Endodermal cell (in vitro differentiated cells): ENCODE data around the gene TGFBR3. TPM values are rescaled to one million over a fixed set of nuclear protein-coding genes. Genes with fewer than 3 reads are reported as not detected.

Experiments
- DNase-seq: peaks from one replicate; pipeline ENCODE4 v3.0.0-alpha.2; 2017
- H3K27ac ChIP-seq: 2 replicates; pipeline ENCODE4 v1.5.1; 2013; ENCODE audit warnings: mild to moderate bottlenecking, low read depth, low read length, moderate library complexity
- H3K27me3 ChIP-seq: 2 replicates; pipeline ENCODE4 v1.6.1; 2013; ENCODE audit warnings: mild to moderate bottlenecking, low read length, moderate library complexity; ENCODE audit not compliant: insufficient read depth, control insufficient read depth, poor library complexity, severe bottlenecking
- H3K36me3 ChIP-seq: 2 replicates; pipeline ENCODE4 v1.7.0; 2013; ENCODE audit warnings: mild to moderate bottlenecking, low read length, moderate library complexity; ENCODE audit not compliant: control insufficient read depth, insufficient read depth
- H3K4me1 ChIP-seq: one replicate; pipeline ENCODE4 v1.7.0; 2013; ENCODE audit warnings: low read length; ENCODE audit not compliant: control insufficient read depth, insufficient read depth
- H3K4me3 ChIP-seq: 2 replicates; pipeline ENCODE4 v1.5.1; 2013; ENCODE audit warnings: mild to moderate bottlenecking, low read length, moderate library complexity
- H3K9ac ChIP-seq: 2 replicates; pipeline ENCODE4 v1.6.1; 2013; ENCODE audit warnings: mild to moderate bottlenecking, low read length, moderate library complexity; ENCODE audit not compliant: poor library complexity, severe bottlenecking; ENCODE audit errors: extremely low read depth
- H3K9me3 ChIP-seq: 2 replicates; pipeline ENCODE4 v1.6.1; 2013; ENCODE audit warnings: mild to moderate bottlenecking, low read length, moderate library complexity; ENCODE audit not compliant: control insufficient read depth
- H3K27ac Mint-ChIP-seq: 2 replicates; pipeline ENCODE4 v1.8.0; 2020; ENCODE audit warnings: mixed read lengths
- H3K27me3 Mint-ChIP-seq: 2 replicates; pipeline ENCODE4 v1.8.0; 2021; ENCODE audit warnings: mild to moderate bottlenecking, mixed read lengths; ENCODE audit not compliant: insufficient read depth
- H3K36me3 Mint-ChIP-seq: 2 replicates; pipeline ENCODE4 v1.8.0; 2020; ENCODE audit warnings: low read depth, mixed read lengths
- H3K4me1 Mint-ChIP-seq: 2 replicates; pipeline ENCODE4 v1.8.0; 2020; ENCODE audit warnings: mixed read lengths
- H3K4me3 Mint-ChIP-seq: 2 replicates; pipeline ENCODE4 v1.8.0; 2020; ENCODE audit warnings: mild to moderate bottlenecking, moderate library complexity, mixed read lengths
- H3K9me3 Mint-ChIP-seq: 2 replicates; pipeline ENCODE4 v1.8.0; 2020; ENCODE audit warnings: mild to moderate bottlenecking, mixed read lengths
- CTCF ChIP-seq: fragments of 200-600 bp; sonication (generic); conservative IDR thresholded peaks from 2 replicates; pipeline ENCODE4 v1.5.0; 2021; ENCODE audit warnings: antibody characterized with exemption, mild to moderate bottlenecking
- WGBS, 2 experiments: methylation state at CpG; one replicate each; pipeline versions ENCODE4 v1.1.5 to v1.1.7; 2013; ENCODE audit warnings: missing lambda C conversion rate in 2 of 2, mixed read lengths in 1 of 2; ENCODE audit not compliant: insufficient coverage in 1 of 2, insufficient read length in 1 of 2; 5-methylcytosine and 5-hydroxymethylcytosine counted together
- total RNA-seq, 2 donors: library from RNA; stranded (reverse); fragmentation: NEBNext Ultra II Directional in 1 of 2; extraction: Animal tissue kit (Norgen Biotek cat#: 25700) in 1 of 2; gene quantifications; 2 replicates in 1 of 2; 3 replicates in 1 of 2; pipeline ENCODE4 v1.2.1, GENCODE V29; 2021

The TGFBR3 gene
- total RNA-seq, 2 donors from 2014 or later = 8.1 to 8.5 TPM

DNA sequence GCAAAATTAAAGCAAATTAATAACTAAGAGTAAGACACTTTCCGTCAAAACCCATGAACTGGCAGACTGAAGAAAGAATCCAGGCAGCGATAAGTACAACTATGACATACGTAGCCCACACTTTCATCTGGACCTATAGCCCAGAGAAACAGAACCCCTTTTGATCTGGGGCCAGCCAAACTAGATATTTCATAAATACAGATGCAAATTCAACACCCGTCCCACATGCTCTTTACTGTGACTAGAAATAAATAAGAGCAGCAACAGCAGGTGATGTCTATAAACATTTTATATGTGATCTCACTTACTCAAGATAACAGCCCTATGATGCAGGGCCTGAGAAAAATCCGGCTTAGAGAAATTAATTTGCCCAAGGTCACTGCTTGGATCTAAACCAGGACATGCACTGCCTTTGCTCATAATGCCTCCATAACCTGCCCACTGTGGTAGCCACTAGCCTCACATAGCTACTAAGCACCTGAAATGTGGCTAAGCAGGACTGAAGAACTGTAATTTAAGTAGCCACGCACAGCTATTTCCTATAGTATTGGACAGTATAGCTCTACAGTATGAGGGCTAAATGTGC, 130.2 kb downstream of the TGFBR3 start:
- Mint-ChIP-seq H3K27ac (no peak overlapping the region), H3K9me3 (no peaks in the 10 kb centered on the region), H3K36me3 (no peaks in the 10 kb centered on the region), H3K27me3 (no peaks in the 10 kb centered on the region), H3K4me3 (no peak overlapping the region), H3K4me1 (peaks cover 2% of the 10 kb centered on the region)
- Histone ChIP-seq H3K27ac (no peak overlapping the region), H3K9me3 (no peaks in the 10 kb centered on the region), H3K9ac (no peak overlapping the region), H3K4me3 (no peak overlapping the region), H3K4me1 (peaks cover under 1% of the 10 kb centered on the region), H3K27me3 (no peaks in the 10 kb centered on the region), H3K36me3 (no peaks in the 10 kb centered on the region)
- DNase-seq = no peak
- 85 to 90% methylated on average over 4 to 6 of the region's 6 CpGs for WGBS, 2 experiments
- no peak for TF ChIP-seq CTCF

DNA sequence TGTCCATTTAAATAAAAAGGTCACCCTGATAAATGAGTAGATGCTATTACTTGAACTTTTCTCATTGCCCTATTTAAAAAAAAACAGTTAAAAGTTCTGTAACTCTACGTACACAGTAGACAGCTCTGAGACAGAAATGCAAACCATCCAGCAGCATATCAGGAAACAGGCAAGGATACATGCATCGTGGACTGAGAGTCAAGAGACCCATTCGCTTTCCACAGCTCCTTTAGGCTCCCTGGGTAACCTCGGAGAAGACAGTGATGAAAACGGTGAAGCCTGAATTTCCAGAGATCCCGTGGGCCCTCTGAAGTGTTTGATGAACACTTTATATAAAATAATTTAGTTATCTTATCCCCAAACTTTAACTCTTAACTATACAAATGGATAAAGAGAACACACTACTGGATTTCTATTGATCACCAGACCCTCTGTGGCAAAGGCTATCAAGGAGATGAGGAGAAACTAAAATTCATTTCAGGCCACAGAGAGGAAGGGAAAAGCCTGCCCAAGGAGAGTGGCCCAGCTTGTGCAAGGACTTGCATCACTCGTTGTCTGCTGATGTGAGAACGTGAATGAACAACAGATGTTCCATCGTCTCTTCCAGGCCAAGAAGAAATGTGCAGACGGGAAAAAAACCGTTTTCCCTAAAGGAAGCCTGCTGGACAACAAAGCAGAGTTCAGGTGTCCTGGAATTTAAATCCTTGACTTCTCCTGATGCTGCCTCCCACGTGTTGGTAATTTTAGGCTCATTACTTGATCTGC, 131.0 kb downstream of the TGFBR3 start:
- DNase-seq = no peak
- Histone ChIP-seq H3K9me3 (no peaks in the 10 kb centered on the region), H3K27ac (no peak overlapping the region), H3K27me3 (no peaks in the 10 kb centered on the region), H3K4me3 (no peak overlapping the region), H3K36me3 (no peaks in the 10 kb centered on the region), H3K4me1 (no peaks in the 10 kb centered on the region), H3K9ac (no peak overlapping the region)
- no peaks in the 10 kb centered on the region for H3K9me3 Mint-ChIP-seq
- H3K4me3 Mint-ChIP-seq = no peak overlapping the region
- WGBS, 2 experiments = 94 to 98% methylated on average over 10 to 12 of the region's 12 CpGs
- no peaks in the 10 kb centered on the region for H3K36me3 Mint-ChIP-seq
- no peaks in the 10 kb centered on the region for H3K4me1 Mint-ChIP-seq
- no peak for TF ChIP-seq CTCF
- no peak overlapping the region for H3K27ac Mint-ChIP-seq
- no peaks in the 10 kb centered on the region for H3K27me3 Mint-ChIP-seq

- Histone ChIP-seq H3K9me3 (no peaks in the 10 kb centered on the region), H3K4me3 (no peak overlapping the region), H3K36me3 (no peaks in the 10 kb centered on the region), H3K9ac (no peak overlapping the region), H3K27ac (no peak overlapping the region), H3K4me1 (no peaks in the 10 kb centered on the region), H3K27me3 (no peaks in the 10 kb centered on the region)
- H3K4me3 Mint-ChIP-seq = no peak overlapping the region
- TF ChIP-seq CTCF = no peak
- DNase-seq = no peak
- no peaks in the 10 kb centered on the region for H3K4me1 Mint-ChIP-seq
- H3K27me3 Mint-ChIP-seq = no peaks in the 10 kb centered on the region
- 94% methylated on average over 3 of the region's 3 CpGs; no CpG with 5 or more reads in 1 of the 2 experiments for WGBS, 2 experiments
- H3K9me3 Mint-ChIP-seq = no peaks in the 10 kb centered on the region
- H3K36me3 Mint-ChIP-seq = no peaks in the 10 kb centered on the region
- H3K27ac Mint-ChIP-seq = no peak overlapping the region
Observed at GRCh38 chr1:91754348-91754747, 131.6 kb downstream of the TGFBR3 start.
